SK-N-MC (cell line): ENCODE data around the gene ENO2.
"Not testable (repeated sequence)": the region's sequence is repeated elsewhere in the genome, so short reads cannot be mapped to it uniquely, and the experiment has no call there.

ENCODE experiments used
- EZH2 ChIP-seq: fragments of 200-600 bp; sonication (generic); IDR thresholded peaks from one replicate; pipeline ENCODE4 v1.6.1; 2017; ENCODE audit warnings: antibody characterized with exemption
- POLR2AphosphoS5 ChIP-seq: IDR thresholded peaks from 2 replicates; pipeline ENCODE4 v1.6.1; 2012; ENCODE audit warnings: mild to moderate bottlenecking, low read depth, low read length, borderline replicate concordance

DNA sequence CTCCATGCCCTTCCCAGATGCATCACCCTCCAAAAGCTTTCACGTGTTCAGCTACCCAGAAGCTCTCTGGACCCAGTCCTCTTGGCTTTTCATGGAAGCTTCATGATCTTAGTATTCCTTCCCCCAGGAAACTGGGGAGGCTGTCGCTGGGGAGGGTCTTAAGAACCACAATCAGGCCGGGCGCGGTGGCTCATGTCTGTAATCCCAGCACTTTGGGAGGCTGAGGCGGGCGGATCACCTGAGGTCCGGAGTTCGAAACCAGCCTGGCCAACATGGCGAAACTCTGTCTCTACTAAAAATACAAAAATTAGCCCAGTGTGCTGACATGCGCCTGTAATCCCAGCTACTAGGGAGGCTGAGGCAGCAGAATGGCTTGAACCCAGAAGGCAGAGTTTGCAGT, 6.2 kb upstream of the ENO2 start:
- TF ChIP-seq EZH2, POLR2AphosphoS5: not testable (repeated sequence)
